Heart left ventricle (tissue), 16 donors: ENCODE data around the gene CACNA1G. TPM values are rescaled to one million over a fixed set of nuclear protein-coding genes. Genes with fewer than 3 reads are reported as not detected.

Source experiments
- ATAC-seq, 4 donors: fragments of 200-7000 bp; cut with Tn5 transposase; one replicate each; pipeline ENCODE4 v1.9.1; 2020 to 2022; ENCODE audit warnings: moderate library complexity in 4 of 4, mild to moderate bottlenecking in 3 of 4, moderate number of reproducible peaks in 1 of 4
- DNase-seq, 5 donors: peaks; one replicate each; pipeline ENCODE4 v3.0.0-alpha.2; 2020
- H3K27ac ChIP-seq, 12 donors: fragments of 200-600 bp; sonication (generic) in 4 of 12; one replicate each; pipeline versions ENCODE4 v1.5.0 to v1.8.0; 2016 to 2022; ENCODE audit warnings: mild to moderate bottlenecking in 2 of 12
- H3K27me3 ChIP-seq, 9 donors: fragments of 200-600 bp; sonication (generic) in 2 of 9; one replicate each; pipeline versions ENCODE4 v1.5.1 to v1.8.0; 2016 to 2022; ENCODE audit warnings: mild to moderate bottlenecking in 3 of 9
- H3K36me3 ChIP-seq, 9 donors: fragments of 200-600 bp; sonication (generic) in 2 of 9; one replicate each; pipeline versions ENCODE4 v1.5.0 to v1.8.0; 2018 to 2022; ENCODE audit warnings: mild to moderate bottlenecking in 2 of 9
- H3K4me1 ChIP-seq, 12 donors: fragments of 200-600 bp; sonication (generic) in 4 of 12; one replicate each; pipeline versions ENCODE4 v1.5.0 to v1.8.0; 2016 to 2022; ENCODE audit warnings: mild to moderate bottlenecking in 3 of 12
- H3K4me3 ChIP-seq, 12 donors: fragments of 200-600 bp; sonication (generic) in 4 of 12; one replicate each; pipeline versions ENCODE4 v1.5.0 to v1.8.0; 2017 to 2022; ENCODE audit warnings: mild to moderate bottlenecking in 9 of 12, moderate library complexity in 4 of 12
- H3K9me3 ChIP-seq, 12 donors: fragments of 200-600 bp; sonication (generic) in 4 of 12; one replicate each; pipeline versions ENCODE4 v1.5.0 to v1.8.0; 2016 to 2022; ENCODE audit warnings: mild to moderate bottlenecking in 1 of 12
- POLR2A ChIP-seq, 2 donors: fragments of 450-650 bp; IDR thresholded peaks; one replicate each; pipeline ENCODE4 v1.6.1; 2017; ENCODE audit warnings: antibody characterized with exemption in 2 of 2, mild to moderate bottlenecking in 2 of 2, moderate library complexity in 2 of 2
- WGBS, 4 donors: extraction: QIAGEN DNeasy Blood & Tissue Kit in 2 of 4; methylation state at CpG; one replicate each; pipeline versions ENCODE4 v1.1.5 to v1.1.7; 2013 to 2018; 5-methylcytosine and 5-hydroxymethylcytosine counted together
- intact Hi-C, 10 donors: fragments of 100-400 bp; cut with DNase I; formaldehyde crosslinking; loops; one replicate each; pipeline versions ENCODE4 v1.11.1 to v1.14.2; 2022
- polyA plus RNA-seq, 2 donors: library from polyadenylated mRNA; stranded (reverse); fragments of 200-250 nt; gene quantifications; one replicate each; pipeline ENCODE4 v1.2.3, GENCODE V29; 2013
- total RNA-seq, 9 donors: library from RNA; depleted of rRNA in 2 of 9; stranded (reverse); fragments of >200 nt in 2 of 9; fragmentation: NEBNext Ultra II Directional in 3 of 9; extraction: Animal tissue kit (Norgen Biotek cat#: 25700) in 3 of 9; gene quantifications; one replicate each; pipeline versions ENCODE4 v1.1.0 to v1.2.4, GENCODE V29; 2016 to 2023
- TF ChIP-seq, protein P1 (sequence below), 12 donors: fragments of 200-600 bp; sonication (generic) in 4 of 12; IDR thresholded peaks; one replicate each; pipeline versions ENCODE4 v1.5.0 to v1.8.0; 2018 to 2022; ENCODE audit warnings: antibody characterized with exemption in 12 of 12, mild to moderate bottlenecking in 5 of 12
- donor health status: ischemic (EF 13 %, LVEDD 7.1; RV severe dilation, severe dysfunction).
- donor health status: healthy with polysubstance abuse.
- donor health status: DM: no; HTN: yes; CAD: no.
- donor health status: DM: no; HTN: no; CAD: no.
- donor health status: ischemic (EF 25% LVEDD 6.9; RV normal size, moderate dysfunction).
- donor health status: ischemic (EF 25% LVEDD 5.7; RV mildly dilated, moderate dysfunction).
- donor health status: healthy.
- donor health status: DM: yes; HTN: yes; CAD: no.
- donor health status: ischemic (EF 35%, LVEDD 5.7; RV mildly dilated, moderate dysfunction).
- donor health status: nonischemic (EF 11% LVEDD 7.7; RV severe dilation, severe dysfunction).
- donor health status: DM: yes; HTN: yes; CAD: no.
- donor health status: PGD.
- donor health status: ischemic (EF 29% LVEDD 5.4; RV normal size, mild dysfunction).
- donor health status: nonischemic (EF 23%, LVEDD 6.1; RV moderate dilation, normal function).

CACNA1G gene
- total and polyA plus RNA-seq, 11 donors: 0.02 to 0.48 (median 0.13) TPM; not detected in 1

DNA sequence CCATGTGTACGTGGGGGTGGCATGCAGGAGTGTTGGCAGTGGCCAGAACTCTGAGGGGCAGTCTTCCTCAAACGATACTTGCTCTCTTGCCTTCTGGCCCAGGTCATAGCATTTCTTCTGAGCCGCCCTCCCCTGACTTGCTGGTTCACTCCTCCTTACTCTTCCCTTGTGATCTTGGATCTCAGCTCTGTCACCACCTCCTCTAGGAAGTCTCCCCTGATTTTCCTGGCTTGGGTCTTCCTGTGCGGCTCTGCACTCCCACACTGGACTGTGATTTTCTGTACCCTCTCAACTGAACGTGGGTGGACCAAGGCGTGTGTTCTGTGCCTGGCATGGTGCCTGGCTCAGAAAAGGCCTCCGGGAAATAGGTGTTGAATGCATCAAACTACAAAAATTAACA, 25.1 kb upstream of the CACNA1G start:
- Histone ChIP-seq H3K27me3 (peaks cover 0 to 40% (median 22%) of the 10 kb centered on the region in 9 donors), H3K9me3 (no peaks in the 10 kb centered on the region), H3K4me3 (no peak overlapping the region), H3K36me3 (peaks cover 0 to 20% (median 0%) of the 10 kb centered on the region in 9 donors), H3K27ac (no peak overlapping the region), H3K4me1 (peaks cover 0 to 41% (median 10%) of the 10 kb centered on the region in 12 donors)
- ATAC-seq: no peak
- TF ChIP-seq, protein P1, sequence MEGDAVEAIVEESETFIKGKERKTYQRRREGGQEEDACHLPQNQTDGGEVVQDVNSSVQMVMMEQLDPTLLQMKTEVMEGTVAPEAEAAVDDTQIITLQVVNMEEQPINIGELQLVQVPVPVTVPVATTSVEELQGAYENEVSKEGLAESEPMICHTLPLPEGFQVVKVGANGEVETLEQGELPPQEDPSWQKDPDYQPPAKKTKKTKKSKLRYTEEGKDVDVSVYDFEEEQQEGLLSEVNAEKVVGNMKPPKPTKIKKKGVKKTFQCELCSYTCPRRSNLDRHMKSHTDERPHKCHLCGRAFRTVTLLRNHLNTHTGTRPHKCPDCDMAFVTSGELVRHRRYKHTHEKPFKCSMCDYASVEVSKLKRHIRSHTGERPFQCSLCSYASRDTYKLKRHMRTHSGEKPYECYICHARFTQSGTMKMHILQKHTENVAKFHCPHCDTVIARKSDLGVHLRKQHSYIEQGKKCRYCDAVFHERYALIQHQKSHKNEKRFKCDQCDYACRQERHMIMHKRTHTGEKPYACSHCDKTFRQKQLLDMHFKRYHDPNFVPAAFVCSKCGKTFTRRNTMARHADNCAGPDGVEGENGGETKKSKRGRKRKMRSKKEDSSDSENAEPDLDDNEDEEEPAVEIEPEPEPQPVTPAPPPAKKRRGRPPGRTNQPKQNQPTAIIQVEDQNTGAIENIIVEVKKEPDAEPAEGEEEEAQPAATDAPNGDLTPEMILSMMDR (IDR thresholded peaks at IDR 0.05): no peak
- TF ChIP-seq POLR2A (IDR thresholded peaks at IDR 0.05): no peak
- 62 to 65% (median 64%) methylated on average over 7 of the region's 7 CpGs for WGBS, 4 donors
- no peak for DNase-seq
- intact Hi-C loops: loop anchor here in 1 of 10 donors (2.0 kb wide), 1 partner anchor 53 kb away; no protein-coding TSS in a partner anchor

DNA sequence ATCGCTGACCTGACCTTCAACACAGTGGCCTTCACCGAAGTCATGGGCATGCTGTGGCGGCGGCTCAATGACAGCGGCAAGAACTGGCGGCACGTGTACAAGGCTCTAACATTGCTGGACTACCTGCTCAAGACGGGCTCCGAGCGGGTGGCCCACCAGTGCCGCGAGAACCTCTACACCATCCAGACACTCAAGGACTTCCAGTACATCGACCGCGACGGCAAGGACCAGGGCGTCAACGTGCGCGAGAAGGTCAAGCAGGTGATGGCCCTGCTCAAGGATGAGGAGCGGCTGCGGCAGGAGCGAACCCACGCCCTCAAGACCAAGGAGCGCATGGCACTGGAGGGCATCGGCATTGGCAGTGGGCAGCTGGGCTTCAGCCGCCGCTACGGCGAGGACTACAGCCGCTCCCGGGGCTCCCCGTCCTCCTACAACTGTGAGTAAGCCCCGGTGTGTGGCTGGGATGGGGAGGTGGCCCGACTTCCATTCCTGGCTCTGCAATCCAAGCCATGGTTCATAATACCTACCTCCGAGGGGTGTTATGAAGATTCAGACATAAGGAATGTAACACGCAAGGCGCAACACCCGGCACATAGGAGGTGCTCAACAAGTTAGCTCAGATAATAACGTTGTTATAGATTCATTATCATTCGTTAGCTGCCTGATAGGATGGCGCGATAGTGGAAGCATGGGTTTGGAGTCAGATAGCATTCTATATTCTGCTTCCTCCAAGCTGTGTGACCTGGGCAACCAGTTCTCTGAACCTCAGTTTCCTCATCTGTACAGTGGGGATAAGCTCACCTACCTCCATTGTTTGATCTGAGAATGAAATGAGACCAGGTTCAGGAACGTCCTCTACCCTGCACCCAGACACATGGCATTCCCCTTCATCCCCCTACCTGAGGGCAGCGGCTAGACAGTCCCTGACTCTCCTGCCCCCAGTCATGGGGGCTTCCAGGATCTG, 23.6 kb upstream of the CACNA1G start:
- intact Hi-C loops: no loop called here
- TF ChIP-seq, protein P1 (IDR thresholded peaks at IDR 0.05): no peak
- no peak for TF ChIP-seq POLR2A (IDR thresholded peaks at IDR 0.05)
- Histone ChIP-seq H3K36me3 (peaks cover 0 to 20% (median 0%) of the 10 kb centered on the region in 9 donors), H3K4me1 (peaks cover 0 to 52% (median 17%) of the 10 kb centered on the region in 12 donors), H3K27me3 (peaks cover 0 to 27% (median 12%) of the 10 kb centered on the region in 9 donors), H3K27ac (no peak overlapping the region), H3K4me3 (no peak overlapping the region), H3K9me3 (no peaks in the 10 kb centered on the region)
- 92 to 95% (median 93%) methylated on average over 42 to 45 of the region's 45 CpGs for WGBS, 4 donors
- DNase-seq (no peak), ATAC-seq (no peak)

DNA sequence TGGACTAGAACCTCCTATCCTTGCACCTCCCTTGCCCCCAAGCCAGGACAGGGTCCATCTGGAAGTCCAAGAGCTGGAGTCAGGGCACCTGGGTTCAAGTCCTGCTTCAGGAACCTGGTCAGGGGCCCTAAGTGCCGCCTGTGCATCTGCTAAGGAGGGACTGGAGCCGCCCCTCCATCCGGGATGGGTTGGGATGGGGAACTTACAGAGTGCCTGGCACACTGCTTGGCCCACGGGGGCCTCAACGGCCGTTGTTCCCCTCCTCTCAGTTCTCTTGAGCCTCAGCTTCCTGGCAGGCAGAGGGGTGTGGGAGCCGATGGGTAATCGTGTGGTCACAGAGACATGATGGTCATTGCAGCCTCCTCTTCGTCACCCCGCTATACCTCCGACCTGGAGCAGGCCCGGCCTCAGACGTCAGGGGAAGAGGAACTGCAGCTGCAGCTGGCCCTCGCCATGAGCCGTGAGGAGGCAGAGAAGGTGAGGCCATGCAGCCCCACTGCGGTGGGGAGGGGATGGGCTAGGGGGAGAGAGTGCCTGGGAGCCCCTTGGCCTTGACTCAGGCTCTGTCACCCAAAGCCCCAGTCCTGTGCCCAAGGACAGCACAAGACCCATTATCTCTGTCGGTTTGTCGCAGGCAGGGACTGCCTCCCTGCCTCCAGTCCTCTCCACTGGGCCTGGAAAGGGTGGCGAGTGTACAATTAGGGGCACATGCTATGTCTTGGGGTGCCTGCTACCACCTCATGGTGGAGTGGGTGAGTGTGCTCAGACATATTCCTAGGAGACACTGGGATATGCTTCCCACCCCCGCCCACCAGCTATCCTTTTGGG, 22.6 kb upstream of the CACNA1G start:
- peaks cover 0 to 51% (median 23%) of the 10 kb centered on the region in 12 donors for H3K4me1 ChIP-seq
- WGBS, 4 donors: 86 to 92% (median 87%) methylated on average over 14 to 20 of the region's 20 CpGs

More for the DNA sequence above, 22.6 kb upstream of the CACNA1G start:
- peaks cover 0 to 17% (median 3%) of the 10 kb centered on the region in 9 donors for H3K27me3 ChIP-seq
- H3K36me3 ChIP-seq: peaks cover 0 to 20% (median 0%) of the 10 kb centered on the region in 9 donors
- intact Hi-C loops: no loop called here
- ATAC-seq (no peak), DNase-seq (no peak)
- H3K4me3 ChIP-seq: no peak overlapping the region
- no peak for TF ChIP-seq POLR2A (IDR thresholded peaks at IDR 0.05)
- TF ChIP-seq, protein P1 (IDR thresholded peaks at IDR 0.05): no peak
- no peaks in the 10 kb centered on the region for H3K9me3 ChIP-seq
- H3K27ac ChIP-seq: no peak overlapping the region
